HG03457 (cell line): ENCODE data around the gene SMARCA2.

Experiments
- ATAC-seq: cut with Tn5 transposase; IDR thresholded peaks from one replicate; pipeline ENCODE4 v1.9.1; 2021; ENCODE audit warnings: moderate number of reproducible peaks; ENCODE audit not compliant: unreplicated experiment

The SMARCA2 gene

DNA sequence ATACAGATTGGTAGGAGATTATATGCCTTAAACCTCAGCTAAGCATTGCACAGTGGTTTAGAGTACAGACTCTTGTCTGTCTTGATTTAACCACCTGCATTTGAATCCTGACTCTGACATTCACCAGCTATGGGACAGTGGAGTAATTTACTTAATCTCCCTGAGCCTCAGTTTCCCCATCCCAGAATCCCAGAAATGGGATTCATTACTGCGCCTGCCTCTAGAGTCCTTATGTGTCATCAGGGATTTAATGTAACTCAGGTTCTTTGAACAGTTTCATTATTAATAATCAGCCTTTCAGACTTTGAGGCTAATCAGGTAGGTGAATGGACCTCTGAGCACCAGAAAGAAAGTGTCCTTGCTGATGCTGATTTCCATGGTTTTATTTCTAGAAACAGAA, 149.1 kb downstream of the SMARCA2 start:
- no peak for ATAC-seq

DNA sequence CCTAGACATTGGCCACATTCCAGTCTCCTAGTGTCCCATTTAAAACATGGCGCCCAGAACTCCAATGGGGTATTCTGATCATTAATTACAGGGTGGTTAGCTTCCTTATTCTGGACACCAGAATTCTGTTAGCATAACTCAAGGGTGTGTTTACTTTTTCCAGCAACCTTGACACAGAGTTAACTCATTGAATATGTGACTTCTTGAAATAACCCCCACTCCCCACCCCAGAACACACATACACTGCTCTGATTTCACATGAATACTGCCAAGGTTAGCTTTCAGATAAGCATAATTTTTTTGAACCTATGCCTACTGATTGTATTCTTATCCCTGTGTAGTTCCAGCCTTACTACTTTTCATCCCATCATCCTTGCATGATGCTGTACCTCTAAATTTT, 151.1 kb downstream of the SMARCA2 start:
- ATAC-seq, result no peak

DNA sequence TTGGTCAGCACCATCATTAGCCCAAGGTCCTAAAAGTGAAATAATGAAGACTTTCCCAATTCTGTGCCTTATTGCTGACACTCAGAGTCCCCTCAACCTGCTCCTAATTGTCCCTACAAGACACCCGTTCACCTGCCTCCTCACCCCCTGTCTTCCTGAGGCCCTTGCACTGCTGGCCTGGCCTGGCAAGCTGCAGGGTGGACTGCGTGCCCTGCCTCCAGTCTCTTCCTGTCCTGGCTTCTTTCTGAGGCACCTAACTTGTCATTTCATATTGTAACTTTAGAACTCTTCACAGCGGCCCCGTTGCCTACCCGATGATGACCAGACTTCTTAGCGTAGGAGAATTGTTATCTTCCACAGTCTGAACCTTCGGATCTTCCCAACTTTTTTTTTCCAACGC, 153.9 kb downstream of the SMARCA2 start:
- ATAC-seq, result no peak

DNA sequence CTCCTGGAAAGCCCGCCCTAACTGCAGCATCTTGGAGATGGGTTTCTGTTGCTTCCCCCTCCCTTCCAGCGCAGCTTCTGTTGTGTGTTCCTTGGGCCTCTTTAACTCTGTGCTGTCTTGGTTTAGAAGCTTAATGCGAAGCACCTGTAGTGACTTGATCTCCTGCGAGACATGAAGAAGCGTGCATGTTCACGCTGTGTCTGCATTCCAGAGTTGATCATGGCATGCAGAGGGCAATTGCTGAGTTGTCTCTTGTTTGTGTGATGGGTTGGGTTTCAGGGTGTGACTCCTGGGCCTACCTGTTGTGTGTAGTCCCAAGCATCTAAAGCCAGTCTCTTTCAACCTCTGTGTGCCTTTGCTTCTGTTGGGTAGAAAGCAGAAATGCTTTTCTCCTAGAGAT, 155.6 kb downstream of the SMARCA2 start:
- no peak for ATAC-seq

DNA sequence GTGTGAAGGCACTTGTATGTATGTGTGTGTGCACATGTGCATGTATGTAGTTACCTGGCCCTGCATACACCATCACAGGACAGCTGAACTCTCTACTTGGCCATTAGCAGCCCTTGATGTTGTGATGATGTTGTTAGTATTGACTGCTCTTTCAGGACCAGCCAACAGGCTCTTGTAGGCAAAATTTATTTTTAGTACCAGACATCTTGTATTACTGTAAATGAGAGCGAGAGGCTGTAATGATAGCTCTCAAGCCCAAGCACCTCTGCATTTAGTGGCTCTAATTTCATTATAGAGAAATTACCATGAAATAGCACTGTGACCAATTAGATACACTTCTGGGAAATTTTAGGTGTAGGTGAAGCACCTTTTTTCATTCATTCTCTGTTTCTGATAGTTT, 158.0 kb downstream of the SMARCA2 start:
- ATAC-seq, result no peak

DNA sequence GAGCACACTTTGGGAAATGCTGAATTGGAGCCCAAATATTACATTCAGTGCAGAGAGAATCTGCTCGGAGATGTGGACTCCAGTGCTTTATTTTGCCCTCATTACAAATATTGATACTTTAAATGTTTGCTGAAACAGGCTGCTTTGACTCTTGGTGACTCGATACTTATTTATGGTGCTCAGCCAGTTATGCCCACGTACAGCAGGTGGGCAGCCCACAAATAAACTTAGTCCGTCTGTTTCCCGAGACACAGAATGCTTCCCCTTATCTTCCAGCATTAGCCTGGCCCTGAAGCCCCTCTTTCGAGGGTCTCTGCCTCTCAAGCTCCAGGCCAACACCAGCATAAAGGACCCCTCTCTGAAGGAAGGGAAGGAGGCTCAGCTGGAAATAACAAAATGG, 158.7 kb downstream of the SMARCA2 start:
- ATAC-seq, result no peak

DNA sequence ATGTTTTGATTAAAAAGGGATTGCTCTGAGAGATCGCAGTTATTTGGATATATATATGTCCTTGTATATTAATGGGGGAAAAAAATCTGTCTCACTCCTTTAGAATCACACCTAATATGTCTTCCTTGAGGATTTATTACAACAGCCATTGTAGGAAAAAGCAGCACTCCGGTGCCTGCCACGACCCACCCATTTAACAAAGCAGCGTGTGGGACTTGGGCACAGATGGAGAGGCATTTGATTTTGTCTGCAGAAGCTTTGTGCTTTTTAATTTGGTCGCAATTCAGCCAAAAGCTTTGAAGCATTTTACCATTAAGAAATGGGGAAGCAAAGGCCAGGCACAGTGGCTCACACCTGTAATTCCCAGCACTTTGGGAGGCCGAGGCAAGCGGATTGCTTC, 159.2 kb downstream of the SMARCA2 start:
- ATAC-seq, result no peak

DNA sequence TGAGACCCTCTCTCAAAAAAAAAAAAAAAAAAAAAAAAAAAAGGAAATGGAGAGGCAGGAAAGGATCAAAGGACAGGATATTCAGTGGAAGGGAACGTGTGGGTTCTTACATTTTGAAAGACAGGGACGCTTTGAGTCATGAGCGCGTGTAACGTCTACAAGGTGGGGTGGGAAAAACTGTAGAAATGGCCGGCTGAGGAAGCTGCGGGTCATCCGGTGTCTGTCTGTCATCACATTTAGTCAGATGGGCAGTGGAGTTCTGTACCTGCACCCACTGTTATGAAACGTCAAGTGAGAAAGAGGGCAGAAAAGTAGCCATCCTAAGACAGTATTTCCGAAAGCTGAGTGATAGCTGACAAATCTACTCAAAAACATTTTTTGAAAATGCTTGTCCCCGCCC, 159.8 kb downstream of the SMARCA2 start:
- ATAC-seq, result no peak

DNA sequence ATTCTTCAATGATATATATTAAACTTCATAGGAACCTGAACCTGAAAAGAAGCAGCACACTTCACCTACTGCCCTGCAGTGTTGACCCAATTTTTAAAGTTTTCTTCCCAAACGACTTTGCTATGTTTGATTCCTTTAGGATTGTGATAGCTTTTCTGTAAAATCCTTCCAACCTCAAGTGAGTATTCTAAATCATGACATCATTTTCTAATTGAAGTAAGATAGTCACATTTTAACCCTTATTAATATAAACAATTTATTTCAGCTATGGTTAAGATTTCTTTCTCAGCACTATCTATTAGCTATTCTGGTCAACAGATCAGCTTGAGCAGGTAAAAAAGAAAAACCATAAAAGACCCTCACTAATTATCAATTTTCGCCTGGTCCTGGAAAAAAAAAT, 162.0 kb downstream of the SMARCA2 start:
- no peak for ATAC-seq

DNA sequence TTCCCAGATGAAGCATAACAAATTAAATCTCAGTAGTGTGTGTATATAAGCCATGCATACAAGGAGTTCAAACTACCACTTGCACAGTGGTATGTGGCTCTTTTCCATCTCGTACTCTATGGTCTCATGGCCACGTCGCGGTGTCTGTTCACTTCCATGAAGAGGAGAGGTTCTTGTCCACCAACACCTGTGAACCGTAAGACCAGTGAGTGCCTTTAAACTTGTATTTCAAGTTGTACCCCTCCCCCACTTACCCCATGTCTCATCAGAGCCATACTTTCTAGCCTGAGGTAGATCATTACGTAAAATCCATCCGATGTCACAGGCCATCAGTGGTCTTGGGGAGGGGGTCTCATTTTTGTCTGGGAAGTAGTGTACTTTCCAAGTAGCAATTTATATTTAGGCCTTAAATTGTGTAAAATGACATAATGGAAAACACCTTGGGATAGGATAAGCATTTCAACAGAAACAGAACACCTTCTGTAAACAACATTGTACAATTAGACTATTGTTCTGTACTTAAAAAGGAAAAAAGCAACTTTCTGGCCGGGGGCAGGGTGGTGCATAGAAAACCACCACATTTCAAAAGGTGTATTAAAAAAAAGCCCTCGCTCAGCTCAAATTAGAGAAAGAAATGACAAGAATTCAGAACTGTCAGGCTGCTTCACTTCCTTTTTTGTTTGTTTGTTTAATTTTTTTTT, 163.0 kb downstream of the SMARCA2 start:
- no peak for ATAC-seq

DNA sequence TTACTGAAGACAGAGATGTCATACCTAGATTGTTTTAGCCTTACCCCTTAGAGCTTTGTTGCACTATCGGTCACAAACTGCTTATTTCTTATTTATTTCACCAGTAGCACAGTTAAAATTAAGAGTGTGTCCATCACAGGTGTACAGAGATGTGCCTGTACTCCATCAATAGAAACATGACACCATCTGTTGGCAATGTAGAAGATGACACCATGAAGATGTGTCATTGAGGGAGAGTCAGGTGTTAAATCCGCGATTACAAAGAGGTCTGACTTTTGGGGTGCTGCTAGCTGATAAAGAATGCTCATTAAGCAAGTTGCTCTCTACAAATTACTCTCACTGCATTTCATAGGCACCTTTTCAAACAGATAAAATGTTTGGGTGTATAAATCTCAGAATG, 164.4 kb downstream of the SMARCA2 start:
- ATAC-seq, result no peak

DNA sequence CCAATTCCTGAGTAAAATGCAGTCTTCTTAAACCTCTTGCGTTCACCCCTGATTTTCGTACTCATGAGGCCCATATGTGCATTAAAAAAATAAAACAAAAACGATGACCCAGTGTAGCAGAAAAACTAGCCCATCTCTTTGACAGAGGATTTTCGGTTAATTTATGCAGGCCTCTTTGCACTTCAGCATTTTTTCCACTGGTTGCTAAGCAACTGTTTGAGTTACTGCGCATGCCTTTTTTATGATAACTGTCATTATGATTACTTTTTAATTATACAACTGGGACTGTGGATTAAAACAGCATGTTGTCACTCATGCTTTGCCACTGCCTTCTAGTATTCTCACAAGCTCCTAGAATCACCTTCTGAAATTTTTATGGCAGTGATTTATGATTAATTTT, 165.0 kb downstream of the SMARCA2 start:
- ATAC-seq, result no peak

DNA sequence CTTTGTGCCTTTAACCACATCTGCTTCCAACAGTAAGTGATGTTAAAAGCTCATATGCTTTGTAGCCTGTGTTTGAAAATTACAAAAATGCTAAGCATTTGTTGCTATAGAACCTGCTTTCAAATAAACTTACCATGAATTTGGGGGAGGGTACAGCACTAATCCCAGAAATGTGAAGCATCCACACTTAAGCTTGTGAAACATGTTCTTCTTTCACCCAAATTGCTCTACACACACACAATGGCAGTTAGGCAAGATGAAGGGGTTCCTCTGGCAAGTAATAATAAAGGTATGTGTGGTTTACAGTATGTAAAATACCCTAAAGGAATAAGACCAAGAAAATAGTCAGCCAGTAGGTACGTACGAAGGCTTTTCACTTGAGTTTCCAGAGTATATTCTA, 165.6 kb downstream of the SMARCA2 start:
- no peak for ATAC-seq

DNA sequence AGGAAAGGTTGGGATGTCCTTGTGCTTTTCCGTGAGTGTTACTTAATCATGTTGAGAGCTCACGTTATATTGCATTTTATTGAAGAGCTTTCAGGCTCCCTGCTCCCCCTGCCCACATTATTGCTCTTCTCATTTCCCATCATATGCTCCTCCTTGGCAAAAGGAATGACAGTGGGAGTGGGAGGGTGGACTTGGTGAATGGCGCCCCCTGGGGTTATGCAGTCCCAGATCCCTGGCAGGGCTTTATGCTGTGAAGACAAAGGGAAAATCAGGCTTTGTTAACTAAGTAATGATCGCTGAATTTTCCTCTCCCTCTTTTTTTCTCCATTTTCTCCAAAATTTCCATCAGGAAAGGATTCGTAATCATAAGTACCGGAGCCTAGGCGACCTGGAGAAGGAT, 166.6 kb downstream of the SMARCA2 start:
- no peak for ATAC-seq

DNA sequence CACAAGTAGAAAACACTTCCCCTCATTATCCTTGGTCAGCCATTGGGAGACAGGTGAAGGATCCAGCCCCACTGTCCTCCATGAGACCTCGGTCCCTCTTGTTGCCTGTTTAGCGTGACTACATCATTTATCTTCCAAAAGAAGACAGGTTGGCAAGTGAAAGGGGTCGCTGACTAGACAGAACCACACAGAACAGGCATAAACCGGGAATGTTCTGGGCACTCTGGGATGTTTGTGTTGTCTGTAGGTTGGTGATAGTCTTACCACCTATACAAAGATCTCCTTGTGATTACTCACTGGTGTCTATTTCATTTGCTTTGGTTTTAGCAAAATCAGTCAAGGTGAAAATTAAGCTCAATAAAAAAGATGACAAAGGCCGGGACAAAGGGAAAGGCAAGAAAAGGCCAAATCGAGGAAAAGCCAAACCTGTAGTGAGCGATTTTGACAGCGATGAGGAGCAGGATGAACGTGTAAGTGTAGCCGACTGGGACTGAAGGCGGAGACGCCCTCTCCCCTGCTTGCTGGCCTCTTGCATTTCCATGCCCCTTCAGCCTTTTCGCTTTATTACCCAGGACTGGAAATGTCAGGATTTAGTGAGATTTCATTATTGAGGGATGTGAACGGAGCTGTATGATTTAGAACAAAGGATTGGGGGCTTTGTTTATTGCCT, 175.9 kb downstream of the SMARCA2 start:
- no peak for ATAC-seq

DNA sequence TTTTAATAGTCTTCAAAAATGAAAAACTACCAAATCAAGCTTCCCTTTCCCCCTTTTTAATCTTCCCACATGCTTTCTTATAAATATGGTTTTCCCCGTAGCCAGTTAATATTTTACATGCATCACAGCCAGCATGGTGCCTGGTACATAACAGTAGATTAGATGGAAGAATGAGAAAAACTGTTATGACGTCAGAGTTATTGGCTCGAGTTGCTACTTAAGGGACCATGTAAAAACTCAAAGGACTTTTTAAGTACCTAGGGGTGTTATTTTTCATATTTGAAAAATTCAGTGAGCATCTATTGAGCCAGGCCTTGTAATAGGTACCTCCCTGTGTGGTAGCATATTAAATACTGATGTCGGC, 176.4 kb downstream of the SMARCA2 start:
- ATAC-seq, result no peak

DNA sequence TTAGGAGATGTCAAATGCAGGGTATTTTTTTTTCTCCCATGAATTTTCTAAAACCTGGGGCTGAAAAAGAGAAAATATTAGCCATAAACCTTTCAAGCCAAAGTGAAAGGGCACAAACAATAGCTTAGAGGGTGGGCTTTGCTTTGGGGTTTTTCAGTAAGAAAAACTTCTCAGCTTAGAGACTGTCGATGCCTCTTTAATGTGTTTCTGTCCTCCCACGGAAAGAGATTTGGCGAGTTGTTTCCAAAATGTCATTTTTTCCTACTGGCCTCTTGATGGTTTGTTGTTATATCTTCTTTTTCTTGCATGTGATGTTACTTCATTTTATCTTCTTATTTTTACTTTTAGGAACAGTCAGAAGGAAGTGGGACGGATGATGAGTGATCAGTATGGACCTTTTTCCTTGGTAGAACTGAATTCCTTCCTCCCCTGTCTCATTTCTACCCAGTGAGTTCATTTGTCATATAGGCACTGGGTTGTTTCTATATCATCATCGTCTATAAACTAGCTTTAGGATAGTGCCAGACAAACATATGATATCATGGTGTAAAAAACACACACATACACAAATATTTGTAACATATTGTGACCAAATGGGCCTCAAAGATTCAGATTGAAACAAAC, 177.3 kb downstream of the SMARCA2 start:
- ATAC-seq, result no peak

DNA sequence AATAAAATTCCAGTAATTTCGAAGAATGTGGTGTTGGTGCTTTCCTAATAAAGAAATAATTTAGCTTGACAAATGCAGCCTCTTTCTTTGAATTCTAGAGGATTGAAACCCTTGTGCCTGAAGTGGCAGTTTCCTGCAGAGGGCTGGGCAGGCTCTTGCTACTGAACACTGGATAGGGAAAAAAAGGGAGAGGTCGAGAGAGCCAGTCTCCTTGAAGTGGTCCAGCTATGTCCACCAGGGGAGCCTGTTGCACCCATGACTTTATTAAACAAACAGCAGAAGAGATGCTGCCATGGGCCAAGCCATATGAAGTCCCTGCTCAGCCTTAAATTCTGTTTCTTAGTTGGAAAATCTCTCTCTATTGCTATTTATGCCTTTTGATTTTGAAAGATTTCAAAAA, 178.4 kb downstream of the SMARCA2 start:
- no peak for ATAC-seq

DNA sequence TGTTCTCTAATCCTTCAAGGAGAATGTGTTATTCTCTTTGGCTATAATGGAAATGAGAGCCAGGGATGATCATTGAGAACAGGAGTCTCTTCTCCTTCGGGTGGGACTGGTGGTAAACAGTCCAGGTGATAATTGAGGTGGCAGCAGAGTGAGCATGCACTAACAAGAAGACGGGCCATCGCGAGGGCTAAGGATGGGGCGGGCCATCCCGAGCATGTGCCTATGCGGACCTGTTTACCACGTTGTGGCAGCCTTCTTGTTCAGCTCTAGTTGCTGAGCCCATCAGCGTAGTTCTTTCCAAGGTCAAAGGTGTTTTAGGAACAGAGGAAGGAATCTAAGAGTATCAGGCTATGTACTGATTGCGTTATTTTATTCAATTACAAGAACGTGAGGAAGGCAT, 180.1 kb downstream of the SMARCA2 start:
- ATAC-seq, result no peak

DNA sequence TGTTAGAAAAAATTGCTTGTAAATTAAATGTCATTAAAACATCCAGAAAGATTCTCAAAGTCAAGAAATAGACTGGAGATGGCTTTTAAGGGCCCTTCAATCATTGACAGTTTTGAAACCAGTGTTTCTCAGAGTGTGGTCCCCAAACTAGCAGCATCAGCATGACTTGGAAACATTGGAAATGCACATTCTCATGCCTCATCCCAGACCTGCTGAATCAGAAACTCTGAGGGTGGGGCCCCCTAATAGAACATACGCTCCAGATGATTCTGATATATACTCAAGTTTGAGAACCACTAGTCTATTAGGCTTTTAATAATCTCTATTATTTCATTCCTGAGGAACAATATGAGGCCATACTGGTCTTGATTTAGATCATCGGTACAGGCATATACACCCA, 181.6 kb downstream of the SMARCA2 start:
- ATAC-seq, result no peak

DNA sequence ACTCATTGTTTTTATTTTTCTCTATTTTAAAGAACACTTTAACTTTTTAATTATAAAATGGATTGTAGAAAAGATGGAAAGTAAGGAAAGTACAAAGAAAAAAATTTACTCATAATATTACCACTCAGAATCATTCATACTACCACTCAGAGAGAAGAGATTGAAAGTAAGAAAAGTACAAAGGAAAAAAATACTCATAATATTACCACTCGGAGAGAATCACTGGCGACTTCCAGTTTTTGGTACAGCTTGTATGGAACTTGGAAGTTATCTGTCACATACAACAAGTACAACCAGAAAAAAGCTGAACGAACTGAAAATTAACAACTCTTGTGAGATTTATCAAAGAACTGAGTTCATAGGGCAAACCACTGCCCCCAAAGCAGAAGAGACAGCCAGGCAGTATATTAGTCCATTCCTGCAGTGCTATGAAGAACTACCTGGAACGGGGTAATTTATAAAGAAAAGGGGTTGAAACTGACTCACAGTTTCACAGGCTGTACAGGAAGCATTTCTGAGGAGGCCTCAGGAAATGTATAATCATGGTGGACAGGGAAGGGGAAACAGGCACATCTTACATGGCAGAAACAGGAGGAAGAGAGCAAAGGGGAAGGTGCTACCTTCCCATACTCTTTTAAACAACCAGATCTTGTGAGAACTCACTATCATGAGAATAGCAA, 183.9 kb downstream of the SMARCA2 start:
- ATAC-seq, result no peak
